HepG2 (cell line): ENCODE results near the gene RIN3.

ENCODE experiments used
- EHMT2 ChIP-seq: fragments of 200-600 bp; sonication (generic); IDR thresholded peaks from 2 replicates; pipeline ENCODE4 v1.7.0; 2017; ENCODE audit warnings: antibody characterized with exemption, low read depth, low read length, borderline replicate concordance
- ELF4 ChIP-seq: sonication (generic); formaldehyde crosslinking; IDR thresholded peaks from 2 replicates; pipeline ENCODE4 v1.5.0; 2020; ENCODE audit warnings: missing genetic modification reagents, mild to moderate bottlenecking, moderate library complexity, borderline replicate concordance
- FOXM1 ChIP-seq: sonication (generic); formaldehyde crosslinking; IDR thresholded peaks from 2 replicates; pipeline ENCODE4 v1.5.0; 2020; ENCODE audit warnings: missing genetic modification reagents
- MIER3 ChIP-seq: IDR thresholded peaks from 2 replicates; pipeline ENCODE4 v1.6.1; 2016; ENCODE audit warnings: missing compliant biosample characterization, borderline replicate concordance
- NFIC ChIP-seq: IDR thresholded peaks from 2 replicates; pipeline ENCODE4 v1.6.1; 2012; ENCODE audit warnings: mild to moderate bottlenecking, low read length, inconsistent platforms
- SCMH1 ChIP-seq: sonication (generic); formaldehyde crosslinking; IDR thresholded peaks from 2 replicates; pipeline ENCODE4 v1.9.0; 2021; ENCODE audit warnings: missing genetic modification reagents, mild to moderate bottlenecking, borderline replicate concordance
- TF ChIP-seq, protein P1 (sequence below): sonication (generic); formaldehyde crosslinking; IDR thresholded peaks from 2 replicates; pipeline ENCODE4 v1.5.0; 2020; ENCODE audit warnings: mild to moderate bottlenecking, missing genetic modification reagents, moderate library complexity
- TF ChIP-seq, protein P2 (sequence below): sonication (generic); formaldehyde crosslinking; IDR thresholded peaks from 2 replicates; pipeline ENCODE4 v1.4.0; 2020; ENCODE audit warnings: missing genetic modification reagents, borderline replicate concordance

DNA sequence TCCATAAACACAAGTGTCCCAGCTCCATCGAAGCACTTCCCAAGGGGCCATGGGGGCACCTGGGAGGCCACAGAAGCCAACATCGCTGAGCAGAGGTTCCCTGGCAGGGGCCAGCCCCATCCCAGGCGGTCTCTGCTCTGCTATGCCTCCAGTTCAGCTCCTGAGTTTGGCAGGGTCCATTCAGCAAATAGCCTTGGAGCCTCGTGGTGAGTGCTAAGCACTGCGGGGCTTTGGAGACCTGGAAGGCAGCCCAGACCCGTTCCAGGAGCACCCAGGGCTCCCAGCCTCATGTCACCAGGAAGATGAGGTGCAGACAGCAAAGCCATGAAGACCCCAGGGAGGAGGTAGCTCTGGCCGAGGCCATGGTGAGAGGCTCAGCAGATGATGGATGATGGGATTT, 125.3 kb downstream of the RIN3 start:
- TF ChIP-seq, protein P1, sequence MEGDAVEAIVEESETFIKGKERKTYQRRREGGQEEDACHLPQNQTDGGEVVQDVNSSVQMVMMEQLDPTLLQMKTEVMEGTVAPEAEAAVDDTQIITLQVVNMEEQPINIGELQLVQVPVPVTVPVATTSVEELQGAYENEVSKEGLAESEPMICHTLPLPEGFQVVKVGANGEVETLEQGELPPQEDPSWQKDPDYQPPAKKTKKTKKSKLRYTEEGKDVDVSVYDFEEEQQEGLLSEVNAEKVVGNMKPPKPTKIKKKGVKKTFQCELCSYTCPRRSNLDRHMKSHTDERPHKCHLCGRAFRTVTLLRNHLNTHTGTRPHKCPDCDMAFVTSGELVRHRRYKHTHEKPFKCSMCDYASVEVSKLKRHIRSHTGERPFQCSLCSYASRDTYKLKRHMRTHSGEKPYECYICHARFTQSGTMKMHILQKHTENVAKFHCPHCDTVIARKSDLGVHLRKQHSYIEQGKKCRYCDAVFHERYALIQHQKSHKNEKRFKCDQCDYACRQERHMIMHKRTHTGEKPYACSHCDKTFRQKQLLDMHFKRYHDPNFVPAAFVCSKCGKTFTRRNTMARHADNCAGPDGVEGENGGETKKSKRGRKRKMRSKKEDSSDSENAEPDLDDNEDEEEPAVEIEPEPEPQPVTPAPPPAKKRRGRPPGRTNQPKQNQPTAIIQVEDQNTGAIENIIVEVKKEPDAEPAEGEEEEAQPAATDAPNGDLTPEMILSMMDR (CRISPR knock-in tag), result no peak
- TF ChIP-seq EHMT2 (no peak), ELF4 (CRISPR knock-in tag) (no peak), FOXM1 (no peak), SCMH1 (CRISPR knock-in tag) (no peak), MIER3 (CRISPR knock-in tag) (no peak), NFIC (no peak)
- TF ChIP-seq, protein P2, sequence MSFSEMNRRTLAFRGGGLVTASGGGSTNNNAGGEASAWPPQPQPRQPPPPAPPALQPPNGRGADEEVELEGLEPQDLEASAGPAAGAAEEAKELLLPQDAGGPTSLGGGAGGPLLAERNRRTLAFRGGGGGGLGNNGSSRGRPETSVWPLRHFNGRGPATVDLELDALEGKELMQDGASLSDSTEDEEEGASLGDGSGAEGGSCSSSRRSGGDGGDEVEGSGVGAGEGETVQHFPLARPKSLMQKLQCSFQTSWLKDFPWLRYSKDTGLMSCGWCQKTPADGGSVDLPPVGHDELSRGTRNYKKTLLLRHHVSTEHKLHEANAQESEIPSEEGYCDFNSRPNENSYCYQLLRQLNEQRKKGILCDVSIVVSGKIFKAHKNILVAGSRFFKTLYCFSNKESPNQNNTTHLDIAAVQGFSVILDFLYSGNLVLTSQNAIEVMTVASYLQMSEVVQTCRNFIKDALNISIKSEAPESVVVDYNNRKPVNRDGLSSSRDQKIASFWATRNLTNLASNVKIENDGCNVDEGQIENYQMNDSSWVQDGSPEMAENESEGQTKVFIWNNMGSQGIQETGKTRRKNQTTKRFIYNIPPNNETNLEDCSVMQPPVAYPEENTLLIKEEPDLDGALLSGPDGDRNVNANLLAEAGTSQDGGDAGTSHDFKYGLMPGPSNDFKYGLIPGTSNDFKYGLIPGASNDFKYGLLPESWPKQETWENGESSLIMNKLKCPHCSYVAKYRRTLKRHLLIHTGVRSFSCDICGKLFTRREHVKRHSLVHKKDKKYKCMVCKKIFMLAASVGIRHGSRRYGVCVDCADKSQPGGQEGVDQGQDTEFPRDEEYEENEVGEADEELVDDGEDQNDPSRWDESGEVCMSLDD, result no peak
